Measurements from ENCODE around the gene ADAM12.

- TF ChIP-seq NFIC (IDR thresholded peaks at IDR 0.05; ENCODE audit: borderline replicate concordance) = no peak
- no peak for TF ChIP-seq YY1 (IDR thresholded peaks at IDR 0.05; ENCODE audit: low read depth)
- TF ChIP-seq CTCF (IDR thresholded peaks at IDR 0.05) = no peak
- no peak for TF ChIP-seq RAD21 (IDR thresholded peaks at IDR 0.05; ENCODE audit: low read length)
- TF ChIP-seq RFX5 (IDR thresholded peaks at IDR 0.05; ENCODE audit: low read length) = no peak
These were observed 14.3 kb downstream of the ADAM12 start for GRCh38 chr10:126373972-126374371.

Measured in SK-N-SH (cell line).